Raji (cell line): ENCODE measurements around the gene LILRB5.
"Not testable (repeated sequence)": the region's sequence is repeated elsewhere in the genome, so short reads cannot be mapped to it uniquely, and the experiment has no call there.

ENCODE experiments used
- POLR2A ChIP-seq: IDR thresholded peaks from 2 replicates; pipeline ENCODE4 v1.6.1; 2011; ENCODE audit warnings: low read depth, low read length, control low read depth; ENCODE audit not compliant: insufficient read depth

LILRB5 gene

GRCh38 chr19:54262470-54262869 lies 5.4 kb upstream of the LILRB5 start:
- no peak for TF ChIP-seq POLR2A

DNA sequence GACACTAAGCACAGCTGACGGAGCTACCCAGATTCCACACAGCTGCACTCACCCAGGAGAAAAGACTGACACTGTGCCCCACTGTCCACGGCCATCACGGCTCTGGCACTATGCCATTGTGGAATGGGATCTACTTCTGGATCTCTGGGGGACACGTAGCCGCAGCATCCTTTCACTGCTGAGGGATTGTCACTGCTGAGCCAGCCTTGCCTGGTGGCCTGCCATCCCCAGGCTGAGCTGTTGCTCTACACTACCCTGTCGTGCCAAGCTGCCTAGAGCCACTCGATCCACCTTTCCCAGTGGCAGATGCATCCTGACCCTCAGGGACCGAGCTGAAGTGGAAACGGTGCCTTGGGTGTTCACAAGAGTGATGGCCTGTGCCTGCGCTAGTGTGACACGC lies 5.0 kb upstream of the LILRB5 start:
- no peak for TF ChIP-seq POLR2A

DNA sequence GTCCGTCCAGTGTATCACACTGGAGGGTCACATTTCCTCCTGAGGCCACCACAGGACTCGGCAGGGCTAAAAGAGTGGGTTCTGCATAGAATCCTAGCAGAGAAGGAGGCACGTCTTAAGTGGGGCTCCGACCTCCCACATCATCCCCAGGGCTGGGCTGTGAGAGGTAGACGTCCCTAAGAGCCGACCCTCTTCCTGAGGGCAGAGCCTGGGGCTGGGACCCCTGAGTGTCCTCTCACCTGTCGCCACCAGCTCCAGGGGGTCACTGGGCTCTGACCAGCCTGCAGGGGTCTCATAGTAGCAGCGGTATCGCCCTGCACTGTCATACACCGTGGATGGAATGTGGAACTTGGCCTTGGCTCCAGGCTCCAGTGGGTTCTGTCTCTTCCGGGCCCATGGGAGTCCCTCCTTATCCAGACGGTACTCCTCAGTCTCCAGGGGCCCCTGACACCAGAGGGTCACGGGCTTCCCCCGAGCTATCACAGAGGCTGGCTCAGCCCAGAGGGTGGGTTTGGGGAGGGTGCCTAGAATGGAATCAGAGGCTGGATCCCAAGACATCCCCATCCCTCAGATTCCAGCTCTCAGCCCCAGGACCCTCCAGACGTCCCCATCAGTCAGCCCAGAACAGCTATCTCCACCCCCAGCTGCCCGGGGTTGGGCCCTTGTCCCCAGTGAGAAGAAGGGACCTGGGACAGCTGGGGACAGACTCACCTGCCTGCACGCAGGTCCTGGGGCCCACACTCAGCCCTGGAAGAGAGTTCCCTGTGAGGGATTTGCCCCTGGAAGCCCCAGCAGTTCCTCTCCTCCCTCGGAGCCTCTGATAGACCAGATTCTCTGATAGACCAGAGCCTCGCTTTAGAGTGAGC lies 590 bp downstream of the LILRB5 start:
- TF ChIP-seq POLR2A: no peak

DNA sequence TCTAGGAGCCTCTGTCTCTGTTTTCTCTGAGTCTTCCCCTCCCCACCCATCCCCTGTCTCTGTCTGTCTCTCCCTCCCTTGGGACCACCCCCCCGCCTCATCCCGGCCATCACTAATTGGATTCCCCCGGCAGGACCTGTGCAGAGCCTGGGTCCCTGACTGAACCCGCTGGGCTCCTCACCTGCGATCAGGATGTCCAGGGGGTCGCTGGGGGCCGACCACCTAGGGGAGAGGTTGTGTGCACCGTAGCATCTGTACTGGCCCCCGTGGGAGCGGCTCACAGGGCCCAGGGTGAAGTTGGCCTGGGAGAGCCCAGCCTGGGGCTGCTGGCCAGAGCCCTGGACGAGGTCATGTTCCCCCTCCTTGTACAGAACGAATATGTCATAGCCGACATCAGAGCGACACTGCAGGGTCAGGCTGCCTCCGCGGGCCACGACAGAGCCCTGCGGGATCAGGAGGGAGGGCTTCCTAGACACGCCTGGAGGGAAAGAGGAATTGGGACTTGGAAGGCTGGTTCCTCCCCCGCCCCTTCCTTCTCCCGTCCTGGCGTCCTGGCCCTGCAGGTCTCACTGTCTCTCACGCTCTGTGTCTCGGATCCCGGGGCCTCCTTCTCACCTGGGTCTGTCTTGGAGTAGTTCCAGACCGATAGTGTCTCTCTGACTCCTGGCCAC lies 1.8 kb downstream of the LILRB5 start:
- no peak for TF ChIP-seq POLR2A

GRCh38 chr19:54254195-54254906 lies 2.7 kb downstream of the LILRB5 start:
- no peak for TF ChIP-seq POLR2A

- TF ChIP-seq POLR2A: no peak
Observed at GRCh38 chr19:54253331-54254194, 3.5 kb downstream of the LILRB5 start.

DNA sequence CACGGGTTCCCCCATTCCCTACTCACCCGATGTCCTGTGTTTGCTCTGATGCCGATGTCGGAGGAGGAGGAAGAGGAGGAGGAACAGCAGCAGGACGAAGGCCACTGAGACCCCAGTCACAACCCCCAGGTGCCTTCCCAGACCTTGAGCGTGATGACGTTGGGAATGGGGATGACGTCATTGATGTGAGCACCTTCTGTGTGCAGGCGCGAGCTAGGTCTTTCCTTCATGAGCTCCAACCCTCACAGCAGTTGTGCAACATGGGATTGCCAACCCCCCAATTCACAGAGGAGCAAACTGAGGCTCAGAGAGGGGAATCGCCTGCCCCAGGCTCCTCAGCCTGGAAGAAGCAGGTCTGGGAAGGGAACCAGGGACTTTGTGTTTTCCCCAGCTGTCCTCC lies 4.2 kb downstream of the LILRB5 start:
- no peak for TF ChIP-seq POLR2A

- no peak for TF ChIP-seq POLR2A
Observed at GRCh38 chr19:54252243-54252642, 4.8 kb downstream of the LILRB5 start.

DNA sequence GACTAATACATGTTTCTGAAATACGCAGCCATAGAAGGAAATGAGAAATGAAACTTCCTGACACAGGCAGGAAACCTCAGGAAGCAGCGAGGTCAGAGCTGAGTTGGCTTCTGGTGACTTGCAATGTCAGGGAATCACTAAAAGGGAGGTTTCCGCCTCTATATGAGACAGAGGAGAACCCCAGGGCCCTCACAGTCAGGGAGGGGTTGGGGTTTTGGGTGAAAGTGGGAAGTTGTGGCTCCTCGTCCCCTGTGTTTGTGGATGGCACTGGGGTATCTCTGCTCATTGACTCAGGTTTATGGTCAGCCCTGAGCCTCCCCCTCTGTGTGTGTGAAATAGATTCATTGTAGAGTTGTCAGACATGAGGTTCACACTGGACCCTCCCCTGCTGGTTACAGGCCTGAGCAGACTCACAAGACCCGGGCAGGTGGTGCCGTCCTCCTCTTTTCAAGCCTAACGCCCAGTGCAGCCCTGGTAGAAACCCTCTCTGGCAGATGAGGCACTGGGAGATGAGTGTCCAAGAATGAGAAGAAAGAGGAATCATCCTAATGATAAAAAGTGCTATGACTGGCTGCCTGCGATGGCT lies 9.0 kb downstream of the LILRB5 start:
- TF ChIP-seq POLR2A: no peak

DNA sequence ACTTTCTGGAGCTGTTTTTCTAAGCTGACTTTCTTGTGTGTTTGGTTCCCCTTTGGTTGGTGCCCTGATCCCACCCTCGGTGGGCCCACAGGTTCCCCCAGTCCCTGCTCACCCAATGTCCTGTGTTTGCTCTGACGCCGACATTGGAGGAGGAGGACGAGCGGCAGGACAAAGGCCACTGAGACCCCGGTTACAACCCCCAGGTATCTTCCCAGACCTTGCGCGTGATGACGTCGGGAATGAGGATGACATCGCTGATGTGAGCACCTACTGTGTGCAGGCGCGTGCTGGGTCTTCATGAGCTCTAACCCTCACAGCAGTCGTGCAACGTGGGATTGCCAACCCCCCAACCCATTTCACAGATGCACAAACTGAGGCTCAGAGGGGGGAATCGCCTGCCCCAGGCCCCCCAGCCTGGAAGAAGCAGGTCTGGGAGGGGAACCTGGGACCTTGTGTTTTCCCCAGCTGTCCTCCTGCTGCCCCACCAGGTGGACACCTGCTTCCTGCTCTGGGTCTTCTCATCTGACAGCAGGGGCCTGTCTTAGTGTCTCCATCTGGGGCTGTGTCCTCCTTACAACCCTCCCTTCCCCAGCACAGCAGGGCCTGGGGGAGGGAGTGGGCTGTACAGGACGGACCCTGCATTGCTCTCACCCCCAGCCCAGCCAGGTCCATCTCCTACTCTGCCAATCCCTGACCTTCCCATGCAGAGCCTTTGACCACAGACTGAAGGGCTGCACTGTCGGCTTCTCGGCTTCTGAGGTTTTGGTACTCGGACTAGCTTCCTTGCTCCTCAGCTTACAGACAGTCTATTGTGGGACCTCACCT lies 9.8 kb downstream of the LILRB5 start:
- no peak for TF ChIP-seq POLR2A

DNA sequence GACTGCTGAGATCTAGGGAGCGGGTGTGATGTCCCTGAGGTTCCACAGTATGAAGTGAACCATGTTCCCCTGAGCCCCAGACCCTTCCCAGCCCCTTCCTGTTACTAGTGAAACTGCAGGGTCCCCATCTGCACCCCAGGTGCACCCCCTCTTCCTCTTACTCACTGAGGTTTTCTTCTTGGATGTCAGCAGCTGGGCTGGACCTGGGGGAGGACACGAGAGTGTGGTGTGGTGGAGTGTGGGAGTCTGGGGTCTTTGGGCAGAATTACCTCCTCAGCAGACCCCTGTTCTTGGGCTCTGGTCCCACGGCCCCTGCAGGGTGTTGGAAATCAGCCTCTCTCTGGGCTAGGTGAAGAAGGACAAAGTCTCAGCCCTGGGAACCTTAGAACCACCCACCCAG lies 11.1 kb downstream of the LILRB5 start:
- TF ChIP-seq POLR2A: no peak

DNA sequence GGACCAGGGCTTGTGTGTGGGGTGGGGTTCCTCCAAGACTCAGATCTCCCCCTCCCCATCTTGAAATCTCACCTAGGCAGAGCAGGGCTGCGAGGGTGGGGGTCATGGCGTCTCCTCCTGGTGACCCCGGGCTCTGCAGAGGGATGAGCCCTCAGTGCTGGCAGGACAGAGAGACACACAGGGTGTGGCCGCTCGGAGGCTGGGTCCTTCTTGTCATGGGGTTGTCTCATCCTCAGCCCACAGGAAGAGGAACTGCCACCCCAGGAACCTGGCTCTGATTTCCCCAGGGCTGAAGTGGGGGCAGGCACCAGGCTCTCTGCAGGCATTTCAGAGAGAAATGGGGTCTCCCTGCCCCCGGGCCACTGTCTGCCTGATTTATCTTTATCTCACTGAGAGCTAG lies 14.4 kb downstream of the LILRB5 start, which contains the start of gene LILRA6:
TSS of gene LILRA6 (minus strand) at position 145 of the 400 bp plus-strand sequence.
- TF ChIP-seq POLR2A: not testable (repeated sequence)

GRCh38 chr19:54233941-54234340 lies 23.1 kb downstream of the LILRB5 start:
- no peak for TF ChIP-seq POLR2A
